GM04503 (cell line): ENCODE results near the gene FXN.
A peak's percentile ranks its signal among the peaks of the same experiment; 100 is the strongest.
"Not testable (repeated sequence)": the region's sequence is repeated elsewhere in the genome, so short reads cannot be mapped to it uniquely, and the experiment has no call there.

Source experiments
- DNase-seq: peaks from one replicate; pipeline ENCODE4 v3.0.0-alpha.2; 2012; ENCODE audit warnings: low read depth

The FXN gene

DNA sequence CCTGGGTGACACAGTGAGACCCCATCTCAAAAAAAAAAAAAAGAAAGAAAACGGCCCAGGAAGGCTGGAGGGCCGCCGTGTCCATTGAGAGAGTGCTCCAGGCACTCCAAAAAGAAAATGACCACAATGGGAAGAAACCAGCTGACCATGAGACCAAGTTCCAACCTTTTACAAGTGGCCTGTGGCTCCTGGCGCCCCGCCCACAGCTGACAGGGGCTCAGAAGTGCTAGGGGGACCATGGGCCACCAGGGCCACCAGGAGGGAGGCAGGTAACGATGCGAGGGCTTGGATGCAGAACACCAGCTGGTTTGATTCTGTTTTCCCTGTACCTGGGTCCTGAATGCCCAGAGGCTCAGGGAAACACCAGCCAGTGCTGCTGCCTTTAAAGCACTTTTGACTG lies 34.6 kb downstream of the FXN start:
- DNase-seq = no peak

DNA sequence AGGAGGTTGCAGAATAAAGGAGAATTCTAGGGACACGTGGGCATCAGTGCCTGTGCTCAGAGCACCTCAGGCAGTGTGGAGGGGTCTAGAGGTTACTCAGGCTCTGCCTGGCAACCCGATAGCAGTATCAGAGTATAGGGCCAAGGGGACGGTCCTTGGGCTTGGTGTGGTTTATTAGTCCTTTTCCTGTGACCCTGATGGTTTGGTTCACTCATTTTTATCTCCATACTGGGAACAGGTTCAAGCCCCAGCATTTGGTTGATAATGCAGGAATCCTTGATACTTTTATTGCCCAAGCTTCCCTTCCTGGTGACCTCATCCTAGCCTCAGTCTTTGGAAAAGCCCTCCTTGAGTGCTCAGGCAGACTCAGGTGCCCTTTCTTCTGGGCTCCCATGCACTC lies 35.5 kb downstream of the FXN start:
- no peak for DNase-seq

DNA sequence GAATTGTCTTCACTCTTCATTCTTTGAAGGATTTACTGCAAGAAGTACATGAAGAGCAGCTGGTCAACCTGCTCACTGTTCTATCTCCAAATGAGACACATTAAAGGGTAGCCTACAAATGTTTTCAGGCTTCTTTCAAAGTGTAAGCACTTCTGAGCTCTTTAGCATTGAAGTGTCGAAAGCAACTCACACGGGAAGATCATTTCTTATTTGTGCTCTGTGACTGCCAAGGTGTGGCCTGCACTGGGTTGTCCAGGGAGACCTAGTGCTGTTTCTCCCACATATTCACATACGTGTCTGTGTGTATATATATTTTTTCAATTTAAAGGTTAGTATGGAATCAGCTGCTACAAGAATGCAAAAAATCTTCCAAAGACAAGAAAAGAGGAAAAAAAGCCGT lies 37.6 kb downstream of the FXN start:
- DNase-seq = no peak

DNA sequence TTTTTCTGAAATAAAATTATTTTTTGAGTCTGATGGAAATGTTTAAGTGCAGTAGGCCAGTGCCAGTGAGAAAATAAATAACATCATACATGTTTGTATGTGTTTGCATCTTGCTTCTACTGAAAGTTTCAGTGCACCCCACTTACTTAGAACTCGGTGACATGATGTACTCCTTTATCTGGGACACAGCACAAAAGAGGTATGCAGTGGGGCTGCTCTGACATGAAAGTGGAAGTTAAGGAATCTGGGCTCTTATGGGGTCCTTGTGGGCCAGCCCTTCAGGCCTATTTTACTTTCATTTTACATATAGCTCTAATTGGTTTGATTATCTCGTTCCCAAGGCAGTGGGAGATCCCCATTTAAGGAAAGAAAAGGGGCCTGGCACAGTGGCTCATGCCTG lies 39.2 kb downstream of the FXN start:
- DNase-seq = no peak

DNA sequence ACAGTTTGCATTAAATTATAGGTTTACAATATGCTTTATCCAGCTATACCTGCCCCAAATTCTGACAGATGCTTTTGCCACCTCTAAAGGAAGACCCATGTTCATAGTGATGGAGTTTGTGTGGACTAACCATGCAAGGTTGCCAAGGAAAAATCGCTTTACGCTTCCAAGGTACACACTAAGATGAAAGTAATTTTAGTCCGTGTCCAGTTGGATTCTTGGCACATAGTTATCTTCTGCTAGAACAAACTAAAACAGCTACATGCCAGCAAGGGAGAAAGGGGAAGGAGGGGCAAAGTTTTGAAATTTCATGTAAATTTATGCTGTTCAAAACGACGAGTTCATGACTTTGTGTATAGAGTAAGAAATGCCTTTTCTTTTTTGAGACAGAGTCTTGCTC lies 41.0 kb downstream of the FXN start:
- no peak for DNase-seq

DNA sequence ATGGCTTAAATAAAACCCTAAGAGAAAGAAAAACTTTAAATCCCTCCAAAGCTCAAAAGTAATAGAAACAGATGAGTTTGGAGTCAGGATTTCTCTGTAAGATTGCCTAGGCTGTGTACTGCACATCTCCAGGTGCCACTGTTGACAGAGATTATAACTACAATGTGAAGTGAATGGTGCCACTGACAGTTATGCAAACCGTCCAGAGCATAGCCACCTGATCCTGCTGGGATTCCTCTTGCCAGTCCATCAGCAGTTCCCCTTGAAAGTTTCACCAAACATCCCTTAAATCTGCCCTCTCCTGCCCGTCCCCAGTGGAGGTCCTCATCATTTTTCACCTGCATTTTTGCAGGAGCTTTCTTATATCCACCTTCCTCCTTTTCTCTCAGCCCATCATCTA lies 42.5 kb downstream of the FXN start:
- DNase-seq = no peak

DNA sequence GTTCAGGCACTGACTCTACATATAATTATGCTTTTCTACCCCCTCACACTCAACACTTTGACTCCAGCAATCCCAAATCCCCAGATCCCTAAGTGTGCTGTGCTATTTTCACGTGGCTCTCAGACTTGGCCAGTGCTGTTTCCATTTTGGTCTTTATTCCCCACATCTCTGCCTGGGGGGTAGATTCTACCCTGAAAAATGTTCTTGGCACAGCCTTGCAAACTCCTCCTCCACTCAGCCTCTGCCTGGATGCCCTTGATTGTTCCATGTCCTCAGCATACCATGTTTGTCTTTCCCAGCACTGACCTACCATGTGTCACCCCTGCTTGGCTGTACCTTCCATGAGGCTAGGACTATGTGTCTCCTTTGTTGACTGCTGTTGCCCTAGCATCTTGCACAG lies 43.0 kb downstream of the FXN start:
- DNase-seq = no peak

DNA sequence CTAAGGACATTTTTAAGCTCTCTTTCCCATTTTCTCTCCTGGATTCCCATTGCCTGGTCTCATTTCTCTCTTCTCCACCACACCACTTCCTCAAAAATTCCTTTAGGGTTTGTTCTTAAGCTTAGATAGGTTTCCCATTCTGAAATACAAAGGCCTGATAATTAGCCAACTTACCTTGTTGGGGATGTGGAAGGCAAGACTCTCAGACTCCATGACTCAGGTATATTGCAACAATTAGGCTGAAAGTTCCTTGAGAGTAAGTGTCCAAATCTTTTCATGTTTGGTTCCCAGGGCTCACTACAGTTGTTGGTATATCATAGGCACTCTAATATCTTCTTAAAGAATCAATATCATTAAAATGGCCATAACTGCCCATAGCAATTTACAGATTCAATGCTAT lies 43.6 kb downstream of the FXN start:
- no peak for DNase-seq

DNA sequence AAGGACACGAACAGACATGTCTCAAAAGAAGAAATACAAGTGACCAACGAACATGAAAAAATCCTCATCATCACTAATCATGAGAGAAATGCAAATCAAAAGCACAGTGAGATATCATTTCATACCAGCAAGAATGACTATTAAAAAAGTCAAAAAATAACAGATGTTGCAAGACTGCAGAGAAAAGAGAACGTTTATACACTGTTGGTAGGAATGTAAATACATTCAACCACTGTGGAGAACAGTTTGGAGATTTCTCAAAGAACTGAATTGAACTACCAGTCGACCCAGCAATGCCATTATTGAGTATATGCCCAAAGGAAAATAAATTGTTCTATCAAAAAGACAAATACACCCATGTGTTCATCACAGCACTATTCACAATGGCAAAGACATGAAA lies 45.7 kb downstream of the FXN start:
- DNase-seq = no peak

DNA sequence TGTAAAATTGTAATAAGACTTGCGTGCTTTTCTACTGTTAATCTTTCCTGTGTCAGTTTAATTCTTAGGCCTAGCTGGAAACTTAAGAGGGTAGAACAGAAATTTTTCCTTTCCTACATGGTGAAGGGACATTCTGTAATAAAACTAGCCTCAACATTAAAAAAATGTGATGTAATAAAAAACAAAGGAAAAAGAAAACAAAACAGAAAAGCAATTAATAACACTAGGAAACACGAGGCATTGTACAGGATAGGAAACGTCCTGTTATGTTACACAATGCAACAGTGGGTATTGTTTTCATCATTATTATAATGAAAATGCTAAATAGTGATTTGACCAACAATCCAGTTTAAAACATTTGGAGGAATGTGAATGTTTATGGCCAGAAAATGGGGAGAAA lies 47.8 kb downstream of the FXN start:
- DNase-seq = no peak

DNA sequence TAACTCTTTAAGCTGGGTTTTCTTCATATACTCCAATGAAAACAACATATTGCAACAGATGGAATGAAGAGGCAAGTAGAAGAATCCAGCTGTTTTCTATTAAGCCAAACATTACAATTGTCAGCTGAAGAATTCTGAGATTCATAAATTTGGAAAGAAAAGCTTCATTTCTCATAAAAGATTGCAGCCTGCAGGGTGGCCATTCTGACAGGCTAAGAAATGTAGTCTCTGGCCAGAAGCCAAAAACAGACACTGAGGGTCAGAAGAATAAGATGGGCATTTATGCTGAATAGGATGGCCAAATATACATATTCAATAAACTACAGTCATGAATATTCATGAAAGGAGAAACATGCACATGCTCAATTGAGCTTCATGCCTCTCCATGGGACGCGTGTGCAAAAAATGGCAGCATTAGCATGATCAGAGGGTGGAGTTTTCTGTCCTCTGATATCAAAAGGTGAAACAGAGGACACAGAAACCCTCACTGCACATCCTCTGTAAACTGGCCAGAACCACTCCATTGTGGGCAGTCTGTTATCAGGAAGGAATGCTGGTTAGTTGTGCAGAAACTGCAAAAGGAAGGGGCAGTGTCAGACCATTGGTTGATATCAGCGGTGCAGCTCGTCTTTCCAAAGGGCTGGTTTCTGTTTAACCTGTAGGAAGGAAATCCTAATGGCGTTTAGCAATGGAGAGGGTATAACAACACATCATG lies 50.2 kb downstream of the FXN start:
- DNase-seq = peak; percentile 58

DNA sequence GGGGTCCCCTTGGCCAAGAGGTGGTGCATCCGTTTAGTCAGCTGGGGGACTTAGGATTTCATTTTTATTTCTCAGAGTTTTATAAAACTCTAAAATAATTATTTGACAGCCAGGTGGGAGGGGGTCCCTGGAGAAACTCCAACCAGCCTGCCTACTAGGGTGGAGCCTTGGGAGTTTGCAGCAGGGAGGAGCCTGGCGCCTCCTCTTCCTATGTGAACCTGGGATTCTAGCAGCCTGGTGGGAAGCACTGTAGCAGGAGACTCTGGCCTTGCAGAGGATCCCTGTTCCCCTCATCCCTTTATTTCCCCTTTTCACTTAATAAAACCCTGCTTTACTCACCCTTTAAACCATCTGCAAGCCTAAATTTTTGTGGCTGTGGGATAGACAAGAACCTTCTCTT lies 50.8 kb downstream of the FXN start:
- DNase-seq = no peak

DNA sequence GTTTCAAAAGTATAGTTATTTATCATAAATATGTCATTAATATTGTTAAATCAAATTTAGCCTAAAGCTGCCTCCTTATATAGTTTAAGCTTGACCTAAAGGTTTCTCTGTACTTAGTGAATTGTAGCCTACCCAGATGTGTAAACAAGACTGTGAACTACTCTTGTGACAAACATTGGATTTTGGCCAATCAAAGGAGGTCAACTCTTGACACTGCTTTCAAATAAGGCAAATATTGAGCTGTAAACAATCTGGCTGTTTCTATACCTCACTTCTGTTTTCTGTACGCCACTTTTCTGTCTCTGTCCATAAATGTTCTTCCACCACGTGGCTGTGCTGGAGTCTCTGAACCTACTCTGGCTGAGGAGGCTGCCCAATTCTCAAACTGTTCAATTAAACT lies 51.2 kb downstream of the FXN start:
- DNase-seq = no peak

DNA sequence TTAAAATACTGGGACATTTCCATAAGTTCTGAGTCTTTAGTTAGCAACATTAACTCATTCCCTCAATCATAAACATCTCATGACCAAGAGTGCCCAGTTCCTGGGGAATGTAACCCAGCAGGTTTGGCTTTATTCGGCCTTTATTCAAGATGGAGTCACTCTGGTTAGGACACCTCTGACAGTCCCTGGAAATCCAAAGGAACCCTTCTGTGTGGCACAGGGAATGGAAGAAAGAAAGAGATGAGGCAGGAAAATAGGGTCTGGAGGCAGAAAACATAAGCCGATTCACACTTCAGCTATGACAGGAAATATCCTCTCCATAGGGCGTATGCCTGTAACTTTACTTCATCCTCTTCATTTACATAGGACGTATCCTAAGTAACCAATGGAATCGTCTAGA lies 53.5 kb downstream of the FXN start:
- DNase-seq = no peak

DNA sequence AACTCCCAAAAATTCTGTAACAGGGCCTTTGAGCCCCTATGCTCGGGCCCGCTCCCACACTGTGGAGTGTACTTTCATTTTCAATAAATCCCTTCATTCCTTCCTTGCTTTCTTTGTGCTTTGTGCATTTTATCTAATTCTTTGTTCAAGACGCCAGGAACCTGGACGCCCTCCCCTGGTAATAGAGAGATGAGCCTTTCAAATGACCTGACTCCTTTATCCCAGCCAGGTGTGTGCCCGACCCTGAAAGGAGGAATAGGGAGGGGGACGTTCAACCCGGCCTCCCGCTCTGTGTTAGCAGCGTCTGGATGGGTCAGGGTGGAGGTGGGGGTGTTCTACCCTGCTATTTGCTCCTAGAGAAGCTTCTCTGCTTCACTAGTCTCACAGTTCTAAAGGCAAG lies 53.9 kb downstream of the FXN start:
- DNase-seq = no peak

DNA sequence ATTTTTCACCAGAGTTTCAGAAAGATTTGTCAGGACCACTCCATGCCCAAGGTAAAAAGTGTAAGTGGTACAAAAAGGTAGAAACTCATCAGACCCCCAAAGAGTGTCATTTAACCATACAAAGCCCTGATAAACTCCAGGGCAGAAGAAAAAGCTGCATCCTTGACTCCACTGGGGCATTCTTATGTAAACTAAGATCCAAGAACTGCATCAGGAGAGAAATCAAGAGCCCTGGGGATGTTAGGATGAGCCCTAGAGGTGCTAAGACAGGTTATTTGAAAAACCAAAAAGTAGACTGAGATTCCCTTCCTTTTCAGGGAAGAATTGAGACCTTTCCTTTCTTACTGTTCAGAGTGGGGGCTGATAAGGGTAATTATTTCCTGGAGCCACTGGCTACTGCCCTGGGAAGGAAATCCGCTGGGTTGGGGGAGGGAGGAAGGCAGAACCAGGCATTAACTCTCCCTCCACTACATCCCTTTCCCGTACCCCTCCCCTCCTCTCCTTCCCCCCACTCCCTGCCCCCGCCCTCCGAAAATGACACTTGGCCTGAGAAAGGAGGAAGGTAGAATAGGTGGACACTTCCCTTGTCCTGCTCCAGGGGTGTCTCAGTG lies 54.7 kb downstream of the FXN start:
- DNase-seq = no peak

DNA sequence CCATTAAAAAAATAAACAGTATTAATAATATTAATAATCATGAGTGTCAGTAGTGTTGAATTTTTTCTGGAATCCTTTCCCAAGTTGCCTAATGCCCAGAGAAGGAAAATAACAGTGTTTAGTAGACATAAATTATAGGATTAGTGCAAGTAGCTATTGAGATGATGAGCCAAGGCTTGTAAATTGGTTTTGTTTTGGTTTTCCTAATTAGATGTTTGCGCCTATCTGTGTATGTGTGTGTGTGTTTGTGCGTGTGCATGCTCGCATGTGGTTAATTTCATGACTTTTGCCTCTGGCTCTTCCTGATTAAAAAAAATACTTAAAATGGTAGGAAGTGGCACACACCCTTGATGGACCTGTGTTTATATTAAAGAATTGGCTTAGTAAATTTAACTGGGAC lies 55.4 kb downstream of the FXN start:
- DNase-seq = no peak

DNA sequence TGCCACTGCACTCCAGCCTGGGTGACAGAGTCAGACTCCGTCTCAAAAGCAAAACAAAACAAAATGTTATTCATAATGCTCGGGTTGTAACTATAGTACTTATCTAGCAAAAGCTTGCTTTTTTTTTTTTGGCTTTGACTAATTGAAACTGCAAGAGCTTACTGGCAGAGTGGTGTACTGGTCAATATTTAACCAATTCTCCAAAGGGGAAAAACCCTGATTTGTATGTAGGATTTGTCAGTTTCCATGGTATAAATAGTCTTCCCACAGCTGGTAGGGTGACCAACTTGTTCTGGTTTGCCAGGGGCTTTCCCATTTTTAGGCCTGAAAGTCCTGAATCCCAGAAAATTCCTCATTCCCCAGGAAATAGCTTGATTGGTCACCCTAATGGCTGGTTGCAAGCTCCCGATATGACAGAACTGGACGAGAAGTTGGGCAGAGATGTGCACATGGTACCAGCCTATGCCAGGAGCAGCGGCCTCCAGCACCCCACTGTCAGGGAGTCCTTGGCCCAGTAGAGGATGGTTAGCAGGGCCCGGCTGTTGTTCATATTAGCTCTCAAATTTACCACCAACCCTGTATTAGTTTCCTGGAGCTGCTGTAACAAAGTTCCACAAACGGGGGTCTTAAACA lies 58.0 kb downstream of the FXN start:
- DNase-seq = no peak

DNA sequence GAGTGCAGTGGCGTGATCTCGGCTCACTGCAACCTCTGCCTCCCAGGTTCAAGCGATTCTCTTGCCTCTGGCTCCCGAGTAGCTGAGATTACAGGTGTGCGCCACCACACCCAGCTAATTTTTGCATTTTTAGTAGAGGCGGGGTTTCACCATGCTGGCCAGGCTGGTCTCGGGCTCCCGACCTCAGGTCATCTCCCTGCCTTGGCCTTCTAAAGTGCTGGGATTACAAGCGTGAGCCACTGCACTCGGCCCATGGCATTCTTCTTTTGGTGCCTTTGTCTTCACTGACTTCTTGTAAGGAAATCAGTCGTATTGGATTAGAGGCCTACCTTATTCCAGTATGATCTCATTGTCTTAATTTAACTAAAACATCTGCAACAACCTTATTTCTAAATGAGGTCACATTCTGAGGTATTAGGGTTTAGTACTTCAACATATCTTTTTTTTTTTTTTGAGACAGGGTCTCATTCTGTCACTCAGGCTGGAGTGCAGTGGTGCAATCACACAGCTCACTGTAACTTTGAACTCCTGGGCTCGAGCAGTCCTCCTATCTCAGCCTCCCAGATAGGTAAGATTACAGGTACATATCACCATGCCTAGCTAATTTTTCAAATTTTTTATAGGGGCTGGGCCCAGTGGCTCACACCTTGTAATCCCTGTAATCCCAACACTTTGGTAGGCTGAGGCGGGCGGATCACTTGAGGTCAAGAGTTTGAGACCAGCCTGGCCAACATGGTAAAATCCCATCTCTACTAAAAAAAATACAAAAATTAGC lies 59.0 kb downstream of the FXN start:
- DNase-seq = not testable (repeated sequence)

DNA sequence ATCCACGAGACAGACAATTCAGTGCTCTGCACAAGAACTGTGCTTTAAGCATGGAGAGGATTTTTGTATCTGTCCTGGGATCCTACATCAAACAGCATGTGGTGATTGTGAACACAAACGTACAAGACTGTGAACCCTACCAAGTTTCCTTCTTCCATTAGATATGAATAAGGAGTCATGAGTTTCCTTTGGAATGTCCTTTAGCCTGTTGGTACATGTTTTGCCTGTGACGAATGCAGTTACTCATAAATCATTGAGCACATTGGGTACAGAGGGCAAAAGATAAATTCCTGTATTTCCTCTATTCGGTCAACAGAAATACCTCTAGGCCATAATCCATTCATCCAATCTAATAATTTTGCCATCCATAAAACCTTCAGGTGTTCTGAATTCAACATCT lies 61.5 kb downstream of the FXN start:
- DNase-seq = no peak

DNA sequence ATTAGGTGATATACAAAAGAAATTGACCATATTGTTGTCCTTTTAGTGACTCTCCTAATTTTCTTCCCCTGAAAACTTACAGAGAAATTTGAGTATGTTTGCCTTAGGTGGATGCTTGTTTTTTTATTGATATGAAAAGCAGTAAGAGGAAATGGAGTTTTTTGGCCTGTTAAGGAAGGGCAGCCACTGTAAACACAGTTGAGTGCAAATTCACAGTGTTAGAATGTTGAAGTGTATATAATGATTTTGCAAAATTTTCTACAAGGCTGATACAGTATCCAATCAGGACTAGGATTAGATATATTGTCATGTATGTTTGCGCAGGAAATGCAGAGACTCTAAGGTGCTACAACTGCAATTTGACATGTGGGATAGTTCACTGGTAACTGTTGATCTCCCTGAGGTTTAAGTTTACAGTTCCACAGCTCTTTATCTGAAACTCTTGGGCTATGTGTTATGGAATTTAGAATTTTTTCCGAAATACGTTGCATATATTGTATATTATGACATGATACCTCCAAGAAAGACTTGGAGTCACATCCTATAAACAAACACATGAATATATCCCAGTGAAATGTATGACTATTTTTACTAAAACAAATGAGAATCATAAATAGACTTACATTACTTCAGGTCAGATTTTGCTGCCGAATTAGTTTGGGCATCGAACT lies 62.5 kb downstream of the FXN start:
- DNase-seq = no peak

DNA sequence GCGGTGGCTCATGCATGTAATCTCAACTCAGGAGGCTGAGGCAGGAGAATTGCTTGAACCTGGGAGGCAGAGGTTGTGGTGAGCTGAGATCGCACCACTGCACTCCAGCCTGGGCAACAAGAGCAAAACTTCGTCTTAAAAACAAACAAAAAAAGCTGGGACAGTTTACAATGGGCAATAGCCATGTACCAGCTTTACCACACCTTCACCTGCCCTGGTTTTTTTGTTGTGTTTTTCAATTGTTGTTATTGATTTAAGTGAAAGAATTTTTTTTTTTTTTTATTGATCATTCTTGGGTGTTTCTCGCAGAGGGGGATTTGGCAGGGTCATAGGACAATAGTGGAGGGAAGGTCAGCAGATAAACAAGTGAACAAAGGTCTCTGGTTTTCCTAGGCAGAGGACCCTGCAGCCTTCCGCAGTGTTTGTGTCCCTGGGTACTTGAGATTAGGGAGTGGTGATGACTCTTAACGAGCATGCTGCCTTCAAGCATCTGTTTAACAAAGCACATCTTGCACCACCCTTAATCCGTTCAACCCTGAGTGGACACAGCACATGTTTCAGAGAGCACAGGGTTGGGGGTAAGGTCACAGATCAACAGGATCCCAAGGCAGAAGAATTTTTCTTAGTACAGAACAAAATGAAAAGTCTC lies 67.9 kb downstream of the FXN start:
- not testable (repeated sequence) for DNase-seq
